GF-D8 (cell line): ENCODE results near the gene HOXA5.
A peak's percentile ranks its signal among the peaks of the same experiment; 100 is the strongest.

ENCODE experiments used
- DNase-seq: peaks from one replicate; lab custom pipeline; 2025; lab: John Stamatoyannopoulos, UW

HOXA5 gene

DNA sequence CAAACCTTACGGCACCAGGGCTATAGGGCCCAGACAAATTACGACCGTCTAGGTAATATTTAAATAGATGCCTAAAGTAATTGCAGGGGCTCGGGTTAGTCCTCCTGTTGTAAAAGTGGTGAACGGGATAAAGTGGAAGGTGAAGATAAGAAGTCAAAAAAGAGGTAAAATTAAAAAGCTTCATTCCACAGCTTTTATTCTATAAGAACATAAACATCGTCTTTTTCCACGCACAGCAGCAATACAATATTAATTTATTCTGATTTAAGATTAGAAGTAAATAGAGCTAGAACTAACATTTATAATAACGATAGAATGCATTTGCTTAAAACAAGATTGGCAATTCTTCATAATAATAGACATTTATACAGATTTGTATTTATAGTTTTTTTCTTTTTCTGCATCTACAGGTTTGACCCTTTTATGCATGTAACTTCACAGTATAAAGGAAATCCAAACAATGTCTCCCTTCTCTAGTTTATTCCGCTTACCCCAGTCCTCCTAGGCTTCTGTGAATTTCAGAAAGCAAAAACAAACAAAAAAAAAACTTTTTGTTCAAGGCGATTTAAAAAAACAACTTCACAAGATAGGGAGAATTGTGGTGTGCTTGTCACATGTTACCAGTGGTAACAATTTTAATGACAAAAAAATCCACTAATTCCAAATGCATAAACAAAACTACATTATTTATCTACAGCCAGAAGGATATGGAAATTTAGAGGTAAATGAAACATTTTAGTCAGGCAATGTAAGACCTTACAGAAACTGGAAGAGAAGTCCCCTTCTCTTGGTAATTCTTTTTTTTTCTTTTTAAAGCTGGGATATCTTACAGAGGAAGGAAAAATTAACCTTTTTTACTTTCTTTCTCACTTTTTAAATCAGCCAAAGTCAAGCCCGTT lies 27.2 kb upstream of the HOXA5 start:
- DNase-seq = no peak

DNA sequence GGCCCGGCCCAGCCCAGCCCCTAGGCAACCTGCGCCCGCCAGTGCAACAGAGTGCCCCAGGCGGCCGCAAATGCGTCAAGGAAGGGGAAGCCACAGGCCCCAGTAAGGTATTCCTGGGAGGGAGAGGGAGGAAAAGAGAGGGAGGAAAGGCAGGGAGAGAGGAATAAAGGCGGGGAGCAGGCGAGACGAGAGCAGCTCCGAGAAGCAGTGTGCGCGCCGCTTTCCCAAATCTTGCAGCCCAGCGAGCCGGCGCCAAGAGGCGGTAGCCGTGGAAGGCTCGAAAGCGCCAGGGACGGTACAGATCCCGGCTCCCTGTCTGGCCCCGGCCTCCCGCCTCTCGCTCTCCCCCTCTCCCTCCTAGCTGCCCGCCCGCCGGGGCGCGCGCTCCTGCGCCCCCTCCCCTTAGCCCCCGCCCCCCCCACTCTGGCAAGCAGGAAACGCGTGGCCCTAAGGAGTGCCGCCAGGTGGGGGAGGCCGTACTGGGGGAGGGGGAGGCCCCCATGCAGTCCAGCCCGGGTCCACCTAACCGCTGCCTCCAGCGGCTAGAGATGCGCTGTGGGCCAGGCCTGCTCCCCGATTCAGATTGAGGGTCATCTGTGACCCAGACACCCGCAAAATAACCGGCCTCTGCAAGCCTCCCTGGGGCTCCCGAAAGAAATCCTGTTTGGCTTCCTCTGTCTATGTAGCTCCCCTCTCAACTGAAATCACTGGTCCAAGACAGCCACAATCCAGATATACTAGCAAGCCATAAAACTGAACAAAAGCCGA lies 26.4 kb upstream of the HOXA5 start:
- DNase-seq = no peak

DNA sequence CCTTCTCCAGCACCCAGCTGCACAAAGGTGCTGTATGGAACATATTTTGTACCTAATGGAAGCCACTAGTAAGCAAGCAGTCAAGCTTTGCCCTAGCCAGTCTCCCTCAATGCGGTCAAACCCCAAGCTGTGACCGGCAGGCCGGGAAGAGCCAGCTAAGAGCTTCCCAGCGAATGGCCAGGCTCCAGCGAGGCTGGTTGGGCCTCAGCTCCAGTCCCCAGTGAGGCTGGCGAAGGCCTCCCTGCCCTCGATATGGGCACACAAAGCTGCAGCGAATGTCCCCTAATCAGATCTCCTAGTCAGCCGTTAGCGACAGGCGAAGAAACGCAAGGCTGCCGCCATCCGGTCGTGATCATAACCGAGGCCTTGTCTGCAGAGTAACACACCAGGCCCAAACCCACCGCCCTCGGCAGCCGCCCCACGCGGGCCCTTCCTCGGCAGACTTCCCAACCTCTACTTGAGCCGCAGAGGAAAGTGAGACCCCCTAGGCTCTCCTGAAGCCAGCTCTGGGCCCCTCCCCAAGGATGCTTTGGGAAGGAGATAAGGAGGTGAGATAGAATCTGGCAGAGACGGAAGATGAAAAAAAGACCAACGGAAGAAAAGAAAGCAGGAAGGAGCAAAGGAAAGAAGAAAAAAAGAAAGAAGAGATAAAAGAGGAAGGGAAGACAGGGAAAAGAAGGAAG lies 24.9 kb upstream of the HOXA5 start:
- peak; percentile 85 for DNase-seq

- no peak for DNase-seq
Measured at GRCh38 chr7:27167916-27168264, 24.4 kb upstream of the HOXA5 start.

GRCh38 chr7:27166531-27167505 lies 23.3 kb upstream of the HOXA5 start:
- DNase-seq = peak; percentile 90

DNA sequence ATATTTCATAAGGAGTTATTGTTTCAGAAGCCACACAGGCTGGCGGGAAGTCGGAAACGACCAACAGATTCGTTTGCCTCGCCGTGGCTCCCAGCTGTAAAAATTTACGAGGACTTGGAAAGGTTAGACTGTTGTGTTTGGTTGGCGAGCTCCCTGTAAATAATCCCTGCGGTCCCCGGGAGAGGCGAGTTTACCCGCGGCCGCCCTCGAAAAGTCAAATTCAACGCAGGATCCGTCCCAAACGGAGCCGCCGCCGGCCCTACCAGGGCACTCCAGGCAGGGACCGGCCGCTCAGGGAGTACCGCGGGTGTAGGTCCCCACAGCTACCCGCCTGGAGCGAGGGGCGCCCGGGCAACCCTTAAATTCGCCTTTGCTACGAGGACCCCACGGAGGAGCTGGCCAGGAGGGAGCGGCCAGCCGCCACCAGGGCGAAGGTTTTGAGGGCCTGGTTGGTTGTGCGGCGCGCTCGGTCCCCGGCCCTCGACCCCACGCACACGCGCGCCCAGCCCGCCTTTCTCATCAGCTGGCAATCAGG lies 22.6 kb upstream of the HOXA5 start:
- no peak for DNase-seq

- peak; percentile 90 for DNase-seq
Measured at GRCh38 chr7:27165089-27165995, 21.9 kb upstream of the HOXA5 start, which contains the start of gene HOXA9. HOXA9 (minus strand) TSS chr7:27165537; CDS start chr7:27165457, 80 bp downstream.

GRCh38 chr7:27164367-27165088 lies 21.0 kb upstream of the HOXA5 start:
- DNase-seq = no peak

- DNase-seq = no peak
Measured at GRCh38 chr7:27164045-27164366, 20.5 kb upstream of the HOXA5 start.

DNA sequence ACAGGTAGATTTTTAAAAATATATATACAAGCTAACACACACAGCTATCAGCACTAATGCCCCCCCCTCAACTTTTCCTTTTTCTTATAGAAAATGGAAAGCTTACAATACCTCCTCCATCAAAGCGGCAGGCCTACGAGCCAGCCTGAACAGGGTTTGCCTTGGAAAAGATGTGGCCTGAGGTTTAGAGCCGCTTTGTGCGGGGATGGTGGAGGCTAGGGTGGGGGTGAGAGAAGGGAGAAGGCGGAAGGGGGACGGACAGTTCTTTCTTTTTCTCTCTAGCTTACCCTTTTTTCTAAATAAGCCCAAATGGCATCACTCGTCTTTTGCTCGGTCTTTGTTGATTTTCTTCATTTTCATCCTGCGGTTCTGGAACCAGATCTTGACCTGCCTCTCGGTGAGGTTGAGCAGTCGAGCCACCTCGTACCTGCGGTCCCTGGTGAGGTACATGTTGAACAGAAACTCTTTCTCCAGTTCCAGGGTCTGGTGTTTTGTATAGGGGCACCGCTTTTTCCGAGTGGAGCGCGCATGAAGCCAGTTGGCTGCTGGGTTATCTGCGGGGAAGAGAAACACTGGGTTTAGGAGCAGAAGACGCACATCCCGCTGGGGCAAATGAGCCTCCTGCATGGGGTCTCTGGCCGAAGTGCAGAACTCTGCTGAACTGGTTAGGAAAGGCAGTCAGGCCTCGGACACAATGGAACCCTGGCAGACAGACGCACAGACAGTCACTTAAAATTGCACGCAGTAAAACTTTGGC lies 20.0 kb upstream of the HOXA5 start:
- no peak for DNase-seq

GRCh38 chr7:27162561-27163287 lies 19.2 kb upstream of the HOXA5 start:
- DNase-seq = no peak

- DNase-seq = no peak
Measured at GRCh38 chr7:27161721-27162560, 18.5 kb upstream of the HOXA5 start.

DNA sequence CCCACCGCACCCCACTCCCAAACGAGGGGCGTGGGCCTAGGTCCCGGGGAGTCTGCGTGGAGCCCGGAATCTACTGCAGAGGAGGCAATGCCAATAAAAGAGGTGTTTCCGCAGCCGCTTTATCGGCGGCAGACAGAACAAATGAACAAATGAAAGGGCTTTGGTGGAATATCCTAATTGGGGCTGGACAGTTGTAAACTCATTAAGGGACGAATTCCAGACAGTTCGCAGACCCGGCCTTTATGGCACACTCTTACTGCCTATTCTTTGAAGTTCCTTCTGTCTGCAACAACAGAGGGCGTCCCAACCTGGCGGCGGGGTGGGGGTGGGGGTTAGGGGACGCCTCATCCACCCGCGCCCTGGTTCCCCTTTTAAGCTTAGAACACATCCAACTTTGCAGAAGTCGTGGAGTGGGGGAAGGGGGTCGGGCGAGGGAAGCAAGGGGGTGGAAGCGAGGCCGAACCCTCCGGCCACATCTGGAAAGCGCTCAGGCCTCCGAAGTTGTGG lies 17.8 kb upstream of the HOXA5 start:
- peak; percentile 84 for DNase-seq

- DNase-seq = peak; percentile 75
Measured at GRCh38 chr7:27160546-27161213, 17.2 kb upstream of the HOXA5 start.

- DNase-seq = no peak
Measured at GRCh38 chr7:27160145-27160545, 16.7 kb upstream of the HOXA5 start.
